ENCODE measurements around the gene CETN2. TPM values are rescaled to one million over a fixed set of nuclear protein-coding genes. Genes with fewer than 3 reads are reported as not detected.

The CETN2 gene
- polyA plus RNA-seq (ENCODE audit: insufficient read length in 10 of 10) = 10 to 100 TPM; 26.5 to 44.6 (median 35.1) TPM
- long read RNA-seq, donor 1, transcript CETN2-201 (5 exons, 1,454 nt) = major isoform, 11 of 11 reads
- long read RNA-seq, donor 1, partial matches to known transcripts = 0 of 11 reads
- long read RNA-seq, donor 1, other reads (novel, unspliced or antisense) = 0 of 11 reads
- long read RNA-seq, donor 2, transcript CETN2-201 (5 exons, 1,454 nt) = major isoform, 9 of 15 reads
- long read RNA-seq, donor 2, partial matches to known transcripts = 6 of 15 reads
- long read RNA-seq, donor 2, other reads (novel, unspliced or antisense) = 0 of 15 reads
- long read RNA-seq, donor 3 = 0 reads
- long read RNA-seq, donor 4, transcript CETN2-201 (5 exons, 1,454 nt) = major isoform, 6 of 6 reads
- long read RNA-seq, donor 4, partial matches to known transcripts = 0 of 6 reads
- long read RNA-seq, donor 4, other reads (novel, unspliced or antisense) = 0 of 6 reads
- long read RNA-seq, donor 5, transcript CETN2-201 (5 exons, 1,454 nt) = major isoform, 9 of 9 reads
- long read RNA-seq, donor 5, partial matches to known transcripts = 0 of 9 reads
- long read RNA-seq, donor 5, other reads (novel, unspliced or antisense) = 0 of 9 reads
- long read RNA-seq, donor 6, transcript CETN2-201 (5 exons, 1,454 nt) = major isoform, 6 of 6 reads
- long read RNA-seq, donor 6, partial matches to known transcripts = 0 of 6 reads
- long read RNA-seq, donor 6, other reads (novel, unspliced or antisense) = 0 of 6 reads
- long read RNA-seq, donor 7, transcript CETN2-201 (5 exons, 1,454 nt) = major isoform, 11 of 11 reads
- long read RNA-seq, donor 7, partial matches to known transcripts = 0 of 11 reads
- long read RNA-seq, donor 7, other reads (novel, unspliced or antisense) = 0 of 11 reads
- long read RNA-seq, donor 8, transcript CETN2-201 (5 exons, 1,454 nt) = major isoform, 9 of 18 reads
- long read RNA-seq, donor 8, partial matches to known transcripts = 9 of 18 reads
- long read RNA-seq, donor 8, other reads (novel, unspliced or antisense) = 0 of 18 reads
- long read RNA-seq, donor 9 = 0 reads

DNA sequence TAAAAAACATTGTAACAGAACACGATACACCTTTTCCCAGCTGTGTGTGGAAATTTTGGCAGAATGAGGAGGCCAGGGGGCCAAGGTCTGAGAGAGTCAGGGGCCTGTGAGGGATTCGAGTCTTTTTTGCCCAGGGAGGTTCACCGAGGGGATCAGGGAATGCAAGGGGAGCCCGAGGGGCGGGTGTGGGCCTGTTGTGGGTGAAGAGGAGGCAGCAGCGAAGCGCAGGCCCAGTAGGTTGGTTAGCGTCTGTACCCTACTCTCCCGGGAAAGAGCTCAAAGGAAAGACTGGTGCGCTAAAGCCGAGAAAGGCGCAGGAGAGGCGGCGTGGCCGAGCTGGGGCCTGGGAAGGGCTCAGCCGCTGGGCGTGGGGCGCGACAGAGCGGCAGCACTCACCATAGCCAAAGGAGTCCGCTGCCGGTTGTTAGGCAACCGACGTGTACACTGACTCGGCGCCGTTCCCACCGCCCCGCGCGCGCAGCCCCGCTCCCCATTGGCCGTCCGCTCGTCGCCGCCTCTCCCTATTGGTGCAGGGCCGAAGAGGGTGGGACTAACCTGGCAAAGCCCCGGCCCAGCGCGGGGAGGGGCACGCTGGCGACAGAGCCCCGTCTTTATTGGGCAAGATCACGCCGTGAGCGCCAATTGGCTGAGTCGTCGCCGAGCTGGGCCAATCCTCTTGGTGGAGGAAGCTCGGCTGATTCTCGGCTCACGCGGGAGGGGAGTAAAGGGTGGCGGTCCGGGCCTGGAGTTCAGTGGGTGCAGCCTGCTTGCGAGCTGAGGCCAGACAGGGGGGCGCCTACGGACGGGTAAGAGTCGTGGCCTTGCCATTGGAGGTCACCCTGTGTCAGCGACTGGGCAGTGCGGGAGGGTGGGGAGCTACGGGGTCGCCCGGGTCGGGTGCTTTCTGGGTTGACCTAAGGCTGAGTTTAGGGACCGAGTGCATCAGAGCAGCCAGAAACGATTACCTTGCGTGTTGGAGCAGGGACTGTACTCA, at the start of gene CETN2, which contains the start of gene NSDHL:
CETN2 (minus strand) TSS at position 446 of the 994 bp plus-strand sequence; CDS start at position 399, 47 bp downstream.
NSDHL (plus strand) TSS at position 752 of the 994 bp plus-strand sequence. CDS start 15,262 bp downstream, outside the sequence.
- DNase-seq = peak; percentile 94 to 98 (median 96)

DNA sequence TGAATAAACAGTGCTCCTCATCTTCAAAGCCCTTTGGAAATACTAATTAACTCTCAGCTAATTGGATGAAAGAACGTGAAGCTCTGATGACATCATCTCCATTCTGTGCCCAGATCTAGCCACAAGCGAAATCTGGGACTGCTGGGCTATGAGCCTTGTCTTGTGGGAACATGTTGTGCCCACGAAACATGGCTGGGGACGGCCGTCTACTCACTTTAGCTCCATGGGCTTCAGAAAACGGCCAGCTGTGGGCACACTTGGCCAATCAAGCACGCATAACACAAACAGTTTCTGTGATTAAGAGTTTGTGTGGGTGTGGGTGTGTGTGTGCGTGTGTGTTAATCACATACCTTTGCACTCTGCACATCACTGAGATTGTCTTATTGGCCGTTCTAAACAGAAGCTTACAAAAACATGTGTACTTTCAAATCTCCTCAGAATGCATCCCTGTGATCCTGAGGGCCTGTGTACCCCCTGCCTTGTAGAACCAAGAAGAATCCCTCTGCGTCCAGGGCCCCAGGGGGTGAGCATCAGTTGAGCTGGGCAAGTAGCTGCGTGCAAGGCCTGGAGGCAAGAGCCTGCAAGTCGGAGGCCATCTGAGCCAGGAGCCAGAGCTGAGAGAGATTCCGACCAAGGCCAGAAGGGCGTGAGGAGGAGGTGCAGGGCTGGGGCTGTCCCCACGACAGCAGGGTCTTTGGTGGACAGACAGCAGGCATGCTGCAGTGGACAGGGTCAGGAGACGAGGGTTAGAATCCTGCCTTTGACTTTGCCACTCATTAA, 48.6 kb upstream of the CETN2 start:
- DNase-seq = no peak

DNA sequence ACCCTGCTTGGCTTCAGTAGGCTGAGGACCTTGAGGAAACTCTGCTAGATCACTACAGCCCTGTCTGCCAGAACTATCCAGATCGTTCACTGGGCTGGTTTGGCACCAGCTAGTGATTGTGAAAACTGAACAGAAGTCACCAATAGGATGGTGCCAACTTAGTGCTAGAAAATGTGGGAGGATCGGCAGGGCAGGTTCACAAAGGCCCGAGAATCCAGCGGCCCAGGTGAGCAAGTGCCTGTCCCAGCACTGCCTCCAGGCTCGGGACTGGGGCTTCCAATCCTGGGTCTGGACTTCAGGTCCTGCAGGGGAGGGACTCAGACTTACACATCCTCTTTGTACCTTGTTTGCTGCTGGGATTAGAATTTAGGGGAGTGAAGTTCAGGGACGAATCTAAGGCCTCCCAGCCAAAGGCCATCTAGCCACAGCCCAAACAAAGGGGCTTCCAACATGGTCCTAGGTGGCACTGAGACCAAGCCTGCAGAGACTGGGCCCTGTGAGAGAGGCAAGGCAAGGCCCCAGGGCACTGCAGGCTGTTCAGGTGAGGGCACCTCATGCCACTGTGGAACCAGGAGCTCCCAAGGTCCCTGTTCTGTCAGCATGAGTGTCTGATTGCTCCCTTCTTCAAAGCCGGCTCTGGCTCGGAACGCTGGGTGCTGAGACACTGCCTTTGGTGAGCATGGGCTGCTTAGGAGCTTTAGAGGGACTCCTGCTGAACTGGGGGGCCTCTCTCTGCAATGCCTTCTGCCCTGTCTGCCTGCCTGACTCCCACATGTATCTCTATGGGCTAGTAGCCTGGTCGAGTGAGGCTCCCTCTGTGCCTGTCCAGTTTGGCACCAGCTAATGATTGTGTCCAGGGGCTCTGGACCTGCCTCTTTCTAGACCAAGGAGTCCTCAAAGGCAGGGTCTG, 46.6 kb upstream of the CETN2 start:
- no peak for DNase-seq

DNA sequence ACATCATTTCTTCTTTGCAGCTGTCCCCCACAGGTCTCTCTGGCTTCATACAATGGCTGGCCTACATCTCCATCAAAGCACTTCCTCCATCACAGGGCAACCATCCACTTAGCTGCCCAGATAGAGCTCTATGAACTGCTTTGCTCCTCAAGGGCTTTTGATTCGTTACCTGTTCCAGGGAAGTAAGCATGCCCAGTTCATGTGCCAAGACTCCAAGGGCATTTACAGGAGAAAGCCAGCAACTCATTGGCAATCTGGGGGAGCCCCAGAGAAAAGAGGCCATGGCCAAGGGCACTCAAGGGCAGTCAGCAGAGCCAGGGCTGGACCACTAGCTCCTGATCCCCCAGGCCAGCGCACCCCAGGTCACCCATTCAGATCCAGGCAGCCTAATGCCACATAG, 42.8 kb upstream of the CETN2 start:
- no peak for DNase-seq

DNA sequence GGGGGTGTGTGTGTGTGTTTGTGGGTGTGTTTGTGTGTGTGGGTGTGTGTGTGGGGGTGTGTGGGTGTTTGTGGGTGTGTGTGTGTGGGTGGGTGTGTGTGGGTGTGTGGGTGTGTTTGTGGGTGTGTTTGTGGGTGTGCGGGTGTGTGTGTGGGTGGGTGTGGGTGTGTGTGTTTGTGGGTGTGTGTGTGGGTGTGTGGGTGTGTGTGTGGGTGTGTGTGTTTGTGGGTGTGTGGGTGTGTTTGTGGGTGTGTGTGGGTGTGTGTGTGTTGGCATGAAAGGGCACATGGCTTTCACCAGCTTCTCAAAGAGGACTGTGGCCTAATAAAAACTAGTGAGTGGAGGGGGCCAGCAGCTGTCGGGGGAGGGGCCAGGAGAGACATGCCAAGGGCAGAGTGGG, 42.0 kb upstream of the CETN2 start:
- no peak for DNase-seq

DNA sequence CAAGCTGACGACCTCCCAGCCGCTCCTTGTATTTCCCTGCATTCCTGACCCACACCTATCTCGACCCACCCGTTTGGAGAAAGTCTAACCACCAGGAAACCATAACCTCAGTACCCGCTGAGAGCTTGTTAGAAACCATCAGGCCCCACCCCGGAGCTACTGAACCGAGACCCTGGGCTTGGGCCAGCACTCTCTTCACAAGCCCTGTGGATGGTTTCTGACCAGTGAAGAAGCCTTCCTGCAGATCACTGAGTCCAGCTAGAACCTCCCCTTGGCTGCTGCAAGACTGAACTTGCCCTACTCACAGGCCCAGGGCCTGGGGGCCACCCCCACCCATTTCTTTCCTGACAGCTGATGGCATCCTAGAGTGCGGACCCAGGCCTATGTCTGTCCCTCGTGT, 40.7 kb upstream of the CETN2 start:
- no peak for DNase-seq

DNA sequence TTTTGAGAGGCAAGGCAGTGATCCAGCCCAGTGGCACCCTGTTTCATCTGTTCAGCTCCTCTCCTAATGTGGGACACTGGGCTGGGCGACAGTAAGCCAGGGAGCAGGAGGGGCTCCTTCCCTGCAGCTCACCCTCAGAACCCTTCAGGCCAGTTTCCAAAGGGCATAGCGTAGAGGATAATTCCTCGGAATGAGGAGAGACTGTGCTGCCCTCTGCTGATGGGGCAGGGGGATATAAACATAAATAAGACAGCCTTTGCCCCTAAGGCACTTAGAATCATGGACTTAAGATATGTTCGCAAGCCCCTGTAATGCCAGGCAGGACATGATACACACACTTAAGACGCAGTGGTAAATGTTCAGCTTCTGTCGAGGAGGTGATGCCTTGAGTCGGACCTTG, 39.4 kb upstream of the CETN2 start:
- no peak for DNase-seq

DNA sequence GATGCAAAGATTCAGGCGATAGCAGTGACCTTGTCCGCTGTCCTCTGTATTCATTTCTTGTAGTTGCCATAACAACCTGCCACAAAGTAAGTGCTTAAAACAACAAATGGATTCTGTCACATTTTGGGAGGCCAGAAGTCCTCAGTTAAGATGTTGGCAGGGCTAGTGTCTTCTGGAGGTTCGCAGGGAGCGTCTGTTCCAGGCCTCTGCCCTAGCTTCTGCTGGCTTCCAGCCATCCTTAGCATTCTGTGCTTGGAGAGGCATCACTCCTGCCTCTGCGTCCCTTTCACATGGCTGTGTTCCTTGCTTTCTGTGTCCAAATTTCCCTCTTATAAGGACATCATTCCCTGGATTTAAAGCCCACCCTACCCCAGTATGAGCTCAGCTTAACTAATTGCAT, 35.8 kb upstream of the CETN2 start:
- DNase-seq = no peak

DNA sequence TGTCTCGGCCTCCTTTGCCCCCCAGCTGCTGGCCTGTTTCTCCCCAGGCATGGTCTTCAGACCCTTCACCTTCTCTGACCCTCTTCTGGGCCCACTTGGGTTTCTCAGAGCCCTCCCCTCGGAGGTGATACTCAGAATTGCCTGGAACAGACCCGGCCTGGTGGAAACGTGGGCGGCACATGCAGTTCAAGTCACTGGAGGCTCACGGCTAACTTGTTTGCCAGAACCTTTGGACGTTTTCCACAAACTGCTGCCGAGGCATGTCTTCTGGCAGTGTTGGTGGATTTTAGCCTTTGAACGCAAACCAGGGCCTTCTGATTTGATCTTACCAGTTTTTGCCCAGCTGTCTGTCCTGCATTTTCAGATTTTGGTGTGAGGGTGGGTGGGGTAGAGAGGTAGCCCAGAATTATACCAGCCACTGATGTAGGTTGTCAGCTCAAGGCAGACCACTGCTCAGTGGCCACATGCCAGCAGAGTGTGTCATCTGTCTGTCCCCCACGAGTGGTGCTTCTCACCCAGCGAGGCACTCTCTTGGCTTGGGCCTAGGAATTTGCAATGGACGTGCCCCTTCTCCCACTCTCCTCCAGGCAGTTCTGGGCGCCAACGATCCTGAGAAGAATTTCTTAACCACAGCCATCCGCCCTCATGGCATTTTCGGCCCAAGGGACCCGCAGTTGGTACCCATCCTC, 34.8 kb upstream of the CETN2 start:
- peak in 1 of 3 donors; percentile 5 for DNase-seq

DNA sequence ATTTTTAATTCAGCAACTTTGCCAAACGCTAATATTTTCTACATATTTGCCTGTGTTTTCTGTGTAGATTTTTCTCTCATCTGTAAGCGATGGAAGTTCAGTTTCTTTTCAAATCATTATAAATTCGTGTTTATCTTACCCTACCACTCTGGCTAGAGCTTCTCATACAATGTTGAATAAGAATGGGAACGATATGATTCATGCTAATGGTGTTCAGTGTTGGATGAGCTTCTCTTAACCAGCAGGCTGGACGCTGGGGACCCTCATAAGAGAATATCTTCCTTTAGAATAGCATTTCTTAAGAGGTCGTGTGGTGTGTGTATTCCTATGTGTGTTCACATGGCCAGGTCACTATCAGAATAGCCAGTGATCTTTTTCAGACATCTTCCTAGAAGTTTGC, 31.3 kb upstream of the CETN2 start:
- no peak for DNase-seq

DNA sequence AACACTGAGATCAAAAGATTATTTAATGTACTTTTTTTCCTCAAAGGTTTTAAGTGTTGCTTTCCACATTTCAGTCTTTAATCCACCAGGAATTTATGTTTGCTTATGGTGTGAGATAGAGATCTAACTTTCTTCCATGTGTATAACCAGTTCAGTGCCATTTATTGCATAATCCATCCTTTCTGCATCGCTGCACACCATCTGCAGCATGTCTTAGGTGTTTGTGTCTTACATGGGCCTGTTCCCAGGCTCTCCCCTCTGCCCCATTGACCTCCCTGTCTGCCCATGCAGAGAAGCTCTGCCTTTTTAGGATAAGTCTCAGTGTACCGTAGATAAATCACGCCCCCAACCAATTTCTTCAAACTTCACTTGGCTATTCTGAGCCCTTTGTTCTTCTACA, 30.6 kb upstream of the CETN2 start:
- DNase-seq = no peak

DNA sequence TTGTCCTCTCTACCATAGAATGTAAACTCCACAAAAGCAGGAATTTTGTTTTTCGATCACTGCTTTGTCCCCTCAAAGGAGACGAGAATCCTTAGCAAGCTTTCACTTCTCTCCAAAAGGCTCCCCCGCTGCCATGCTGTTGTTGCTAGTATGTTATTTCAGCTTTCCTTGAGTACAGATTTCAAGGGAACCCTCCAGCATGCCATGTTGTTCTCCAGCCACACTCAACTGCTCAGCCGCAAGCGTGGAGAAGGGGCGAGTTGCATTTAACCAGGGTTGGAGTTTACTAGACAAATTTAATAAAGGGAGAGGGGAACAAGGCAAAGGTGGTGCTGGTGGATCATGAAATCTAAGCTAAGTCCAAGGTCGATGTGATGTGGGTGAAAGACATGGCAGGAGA, 23.4 kb upstream of the CETN2 start:
- DNase-seq = no peak

DNA sequence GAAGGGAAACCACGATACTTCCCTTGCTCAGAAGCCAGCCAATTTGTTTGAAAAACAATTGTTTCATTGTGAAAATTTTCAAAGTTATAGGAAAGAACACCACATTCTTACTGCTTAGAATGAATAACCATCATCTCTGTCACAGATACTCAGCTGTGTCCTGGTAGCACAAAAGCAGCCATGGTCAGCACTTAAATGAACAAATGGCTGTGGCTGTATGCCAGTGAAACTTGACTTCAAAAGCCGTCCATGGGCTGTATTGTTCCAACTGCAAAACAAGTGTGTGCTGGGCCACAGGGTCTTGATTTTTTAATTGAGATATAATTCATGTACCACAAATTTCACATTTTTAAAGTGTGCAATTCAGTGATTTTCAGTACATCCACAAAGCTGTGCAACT, 19.9 kb upstream of the CETN2 start:
- DNase-seq = no peak

DNA sequence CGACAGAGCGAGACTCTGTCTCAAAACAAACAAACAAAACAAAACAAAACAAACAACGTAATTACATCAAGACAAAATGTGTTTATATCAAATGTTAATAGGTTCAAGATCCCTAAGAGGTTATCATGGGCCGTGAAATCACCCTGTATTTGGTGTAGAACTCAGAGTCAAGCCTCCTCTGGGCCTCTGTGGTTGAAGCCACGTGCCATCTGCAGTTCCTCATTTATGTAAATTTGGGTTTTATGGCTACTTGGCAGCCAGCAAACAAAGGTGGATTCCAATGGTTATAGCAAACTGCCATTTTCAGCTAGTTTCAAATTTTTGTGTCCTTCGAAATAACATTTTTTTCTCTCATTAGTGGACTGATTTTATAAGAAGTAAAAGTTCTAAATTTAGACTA, 16.7 kb upstream of the CETN2 start:
- no peak for DNase-seq

DNA sequence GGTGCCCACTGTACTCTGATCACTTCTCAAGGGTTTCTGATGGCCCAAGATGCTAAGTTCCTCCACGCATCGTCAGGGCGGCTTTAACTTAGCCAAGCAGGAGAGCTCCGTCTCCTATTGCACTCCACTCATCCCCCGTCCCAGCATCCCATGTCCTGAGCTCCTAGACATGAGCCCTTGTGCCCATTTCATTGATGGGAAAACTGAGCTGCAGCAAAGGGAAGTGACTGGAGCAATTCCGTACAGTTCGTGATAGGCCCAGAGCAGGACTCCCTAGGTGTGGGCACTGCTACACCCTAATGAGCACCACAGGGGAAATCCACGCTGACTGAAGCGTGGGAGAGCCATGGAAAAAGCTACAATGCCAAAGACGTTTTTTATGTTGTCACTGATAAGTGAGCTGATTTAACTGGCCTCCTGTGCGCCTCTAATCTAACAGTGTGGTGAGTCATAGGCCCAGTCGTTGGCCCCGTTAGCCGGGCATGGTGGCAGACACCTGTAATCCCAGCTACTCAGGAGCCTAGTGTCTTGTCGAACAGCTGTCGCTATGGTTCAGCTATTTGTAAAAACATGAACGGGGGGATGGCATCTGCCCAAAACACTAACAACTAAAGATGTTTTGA, 15.2 kb upstream of the CETN2 start:
- no peak for DNase-seq

DNA sequence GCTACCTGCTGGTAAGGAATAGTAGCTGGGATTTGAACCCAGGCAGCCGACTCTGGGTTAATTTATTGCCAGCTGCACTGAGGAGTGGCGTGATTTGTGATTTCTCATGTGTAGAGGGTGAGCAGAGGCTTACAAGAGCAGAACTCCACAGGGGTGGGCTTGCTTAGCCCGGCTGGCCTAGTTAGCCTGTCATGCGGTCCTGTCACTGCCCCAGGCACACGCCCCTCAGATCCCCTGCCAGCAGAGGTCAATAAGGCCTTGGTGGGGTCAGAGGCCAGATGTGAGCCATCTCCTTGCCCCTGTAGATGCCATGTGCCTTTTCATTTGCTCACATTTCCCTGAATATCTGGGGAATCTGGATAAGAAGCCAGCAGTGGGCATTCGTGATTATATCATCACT, 13.7 kb upstream of the CETN2 start:
- no peak for DNase-seq

DNA sequence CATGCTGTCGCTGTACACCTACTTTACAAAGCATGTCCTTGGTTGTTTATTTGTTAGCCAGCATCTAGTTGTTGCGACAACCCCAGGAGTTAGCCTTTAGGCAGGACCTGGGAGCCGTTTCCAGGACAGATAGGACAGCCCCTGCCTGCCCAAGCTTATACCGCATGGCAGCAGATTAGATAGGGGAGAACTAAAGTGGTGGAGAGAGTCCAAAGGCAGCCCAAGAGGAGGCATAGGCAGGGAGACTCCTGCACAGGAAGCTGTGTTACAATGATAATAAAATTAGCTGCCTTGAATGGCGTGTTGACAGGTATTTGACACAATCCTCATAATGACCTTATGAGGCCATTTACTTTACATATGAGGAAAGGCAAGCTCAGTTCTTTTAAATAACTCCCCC, 13.3 kb upstream of the CETN2 start:
- DNase-seq = no peak

DNA sequence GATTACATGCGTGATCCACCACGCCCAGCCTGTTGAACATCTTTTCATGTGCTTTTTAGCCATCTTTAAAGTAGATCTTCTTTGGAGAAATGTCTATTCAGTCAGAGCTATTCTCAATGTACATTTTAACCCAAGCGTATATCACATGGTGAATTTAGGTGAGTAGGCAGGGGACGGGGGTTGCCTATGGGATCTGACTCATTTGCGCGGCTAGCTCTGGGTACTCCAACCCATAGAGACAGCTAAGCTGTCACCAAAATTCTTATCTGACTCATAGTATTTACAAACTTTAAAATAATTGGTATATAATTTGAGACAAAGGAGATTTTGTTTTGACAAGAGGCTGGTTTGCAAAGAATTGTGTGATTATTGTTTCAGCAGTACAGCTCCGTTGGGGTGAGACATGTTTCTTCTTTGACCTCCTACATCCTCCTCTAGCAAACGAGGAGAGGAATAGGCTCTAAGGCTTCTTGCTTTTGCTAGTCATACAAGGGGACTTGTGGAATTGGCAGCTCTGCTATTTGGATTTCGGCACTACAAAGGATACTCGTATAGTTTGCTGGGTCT, 12.3 kb upstream of the CETN2 start:
- no peak for DNase-seq
